ENCODE data around the gene POU2AF1. TPM values are rescaled to one million over a fixed set of nuclear protein-coding genes. Genes with fewer than 3 reads are reported as not detected.

Gene POU2AF1
- total and polyA plus RNA-seq, 2 of the 13 experiments (the other 11 are each of a cell fraction or from before 2014, with no cell fraction given): 1.9 to 3.6 TPM

DNA sequence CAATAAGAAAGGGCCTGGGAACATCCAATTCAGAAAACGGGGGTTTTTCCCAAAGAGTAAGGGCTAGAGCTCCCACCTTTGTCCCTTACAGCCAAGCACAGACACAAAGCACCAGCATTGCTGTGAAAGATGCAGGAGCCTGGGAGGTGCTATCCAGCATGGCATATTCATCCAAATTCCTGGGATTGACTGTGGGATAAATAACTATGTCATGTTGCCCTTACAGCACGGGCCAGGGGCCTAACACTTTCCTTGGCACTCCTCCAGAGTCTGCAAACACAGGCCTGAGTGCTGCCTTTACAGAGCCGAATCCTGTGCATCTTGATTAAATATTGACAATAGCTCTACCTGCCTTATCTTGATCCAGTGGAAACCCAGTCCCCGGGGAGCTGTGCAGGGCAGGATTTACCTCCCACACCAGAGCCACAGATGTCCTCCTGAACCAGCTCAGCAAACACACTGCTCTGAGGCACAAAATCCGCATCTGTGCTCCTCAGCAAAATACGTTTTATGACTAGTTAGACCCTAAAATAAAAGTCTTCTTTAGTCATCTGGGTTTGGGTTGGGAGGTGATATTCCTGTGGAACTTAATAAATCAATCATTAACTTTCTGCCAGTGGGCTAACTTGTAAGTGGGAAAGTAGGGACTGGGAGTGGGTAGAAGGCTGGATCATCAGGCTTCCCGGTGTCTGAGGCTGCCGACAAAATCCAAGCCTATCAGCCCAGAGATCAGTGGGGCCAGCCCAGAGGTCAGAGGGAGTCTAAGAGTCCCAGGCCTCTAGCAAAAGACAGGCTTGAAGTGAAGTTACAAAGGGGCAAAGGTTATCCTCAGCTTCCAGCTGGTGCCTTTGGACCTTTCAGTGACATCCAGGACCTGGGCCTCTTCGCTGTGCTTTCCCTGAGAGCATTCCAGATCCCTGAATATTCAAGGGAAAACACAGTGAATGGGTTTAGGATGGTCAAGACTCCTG is 44.3 kb downstream of the POU2AF1 start (continued):
- TF ChIP-seq SALL1 (CRISPR knock-in tag; IDR thresholded peaks at IDR 0.05) (peak; percentile 94), IRF2 (CRISPR knock-in tag; IDR thresholded peaks at IDR 0.05) (peak; percentile 86), RXRA (CRISPR knock-in tag; IDR thresholded peaks at IDR 0.05) (peak; percentile 38), DRAP1 (CRISPR knock-in tag; IDR thresholded peaks at IDR 0.05) (peak; percentile 19; the same call in 1 of the 2 replicates), SOX6 (IDR thresholded peaks at IDR 0.05) (no peak), SOX6 (CRISPR knock-in tag; IDR thresholded peaks at IDR 0.05) (peak; percentile 89), ATF4 (CRISPR knock-in tag; IDR thresholded peaks at IDR 0.05) (peak in 1 of 2 experiments; percentile 79; a peak in 2 of 4 replicates), ZNF616 (CRISPR knock-in tag; IDR thresholded peaks at IDR 0.05; ENCODE audit: low read depth) (peak; percentile 50; the same call in 1 of the 2 replicates), ZNF607 (CRISPR knock-in tag; IDR thresholded peaks at IDR 0.05; ENCODE audit: borderline replicate concordance) (peak; percentile 60; the same call in 1 of the 2 replicates), JUNB (CRISPR knock-in tag; IDR thresholded peaks at IDR 0.05; ENCODE audit: borderline replicate concordance) (peak; percentile 35; the same call in 1 of the 2 replicates), MBD4 (IDR thresholded peaks at IDR 0.05; ENCODE audit: borderline replicate concordance, low read length) (peak; percentile 64; the same call in 1 of the 2 replicates), MEIS1 (CRISPR knock-in tag; IDR thresholded peaks at IDR 0.05; ENCODE audit: borderline replicate concordance) (peak; percentile 74; the same call in 1 of the 2 replicates), ZNF891 (CRISPR knock-in tag; IDR thresholded peaks at IDR 0.05) (0 out of 2 replicates have a peak, but pooled peaks have one; percentile 11), ZNF121 (CRISPR knock-in tag; IDR thresholded peaks at IDR 0.05) (peak; percentile 90)
- TF ChIP-seq, protein P1, sequence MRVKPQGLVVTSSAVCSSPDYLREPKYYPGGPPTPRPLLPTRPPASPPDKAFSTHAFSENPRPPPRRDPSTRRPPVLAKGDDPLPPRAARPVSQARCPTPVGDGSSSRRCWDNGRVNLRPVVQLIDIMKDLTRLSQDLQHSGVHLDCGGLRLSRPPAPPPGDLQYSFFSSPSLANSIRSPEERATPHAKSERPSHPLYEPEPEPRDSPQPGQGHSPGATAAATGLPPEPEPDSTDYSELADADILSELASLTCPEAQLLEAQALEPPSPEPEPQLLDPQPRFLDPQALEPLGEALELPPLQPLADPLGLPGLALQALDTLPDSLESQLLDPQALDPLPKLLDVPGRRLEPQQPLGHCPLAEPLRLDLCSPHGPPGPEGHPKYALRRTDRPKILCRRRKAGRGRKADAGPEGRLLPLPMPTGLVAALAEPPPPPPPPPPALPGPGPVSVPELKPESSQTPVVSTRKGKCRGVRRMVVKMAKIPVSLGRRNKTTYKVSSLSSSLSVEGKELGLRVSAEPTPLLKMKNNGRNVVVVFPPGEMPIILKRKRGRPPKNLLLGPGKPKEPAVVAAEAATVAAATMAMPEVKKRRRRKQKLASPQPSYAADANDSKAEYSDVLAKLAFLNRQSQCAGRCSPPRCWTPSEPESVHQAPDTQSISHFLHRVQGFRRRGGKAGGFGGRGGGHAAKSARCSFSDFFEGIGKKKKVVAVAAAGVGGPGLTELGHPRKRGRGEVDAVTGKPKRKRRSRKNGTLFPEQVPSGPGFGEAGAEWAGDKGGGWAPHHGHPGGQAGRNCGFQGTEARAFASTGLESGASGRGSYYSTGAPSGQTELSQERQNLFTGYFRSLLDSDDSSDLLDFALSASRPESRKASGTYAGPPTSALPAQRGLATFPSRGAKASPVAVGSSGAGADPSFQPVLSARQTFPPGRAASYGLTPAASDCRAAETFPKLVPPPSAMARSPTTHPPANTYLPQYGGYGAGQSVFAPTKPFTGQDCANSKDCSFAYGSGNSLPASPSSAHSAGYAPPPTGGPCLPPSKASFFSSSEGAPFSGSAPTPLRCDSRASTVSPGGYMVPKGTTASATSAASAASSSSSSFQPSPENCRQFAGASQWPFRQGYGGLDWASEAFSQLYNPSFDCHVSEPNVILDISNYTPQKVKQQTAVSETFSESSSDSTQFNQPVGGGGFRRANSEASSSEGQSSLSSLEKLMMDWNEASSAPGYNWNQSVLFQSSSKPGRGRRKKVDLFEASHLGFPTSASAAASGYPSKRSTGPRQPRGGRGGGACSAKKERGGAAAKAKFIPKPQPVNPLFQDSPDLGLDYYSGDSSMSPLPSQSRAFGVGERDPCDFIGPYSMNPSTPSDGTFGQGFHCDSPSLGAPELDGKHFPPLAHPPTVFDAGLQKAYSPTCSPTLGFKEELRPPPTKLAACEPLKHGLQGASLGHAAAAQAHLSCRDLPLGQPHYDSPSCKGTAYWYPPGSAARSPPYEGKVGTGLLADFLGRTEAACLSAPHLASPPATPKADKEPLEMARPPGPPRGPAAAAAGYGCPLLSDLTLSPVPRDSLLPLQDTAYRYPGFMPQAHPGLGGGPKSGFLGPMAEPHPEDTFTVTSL (CRISPR knock-in tag; IDR thresholded peaks at IDR 0.05; ENCODE audit: borderline replicate concordance): peak; percentile 90; the same call in 1 of the 2 replicates
- TF ChIP-seq, protein P2, sequence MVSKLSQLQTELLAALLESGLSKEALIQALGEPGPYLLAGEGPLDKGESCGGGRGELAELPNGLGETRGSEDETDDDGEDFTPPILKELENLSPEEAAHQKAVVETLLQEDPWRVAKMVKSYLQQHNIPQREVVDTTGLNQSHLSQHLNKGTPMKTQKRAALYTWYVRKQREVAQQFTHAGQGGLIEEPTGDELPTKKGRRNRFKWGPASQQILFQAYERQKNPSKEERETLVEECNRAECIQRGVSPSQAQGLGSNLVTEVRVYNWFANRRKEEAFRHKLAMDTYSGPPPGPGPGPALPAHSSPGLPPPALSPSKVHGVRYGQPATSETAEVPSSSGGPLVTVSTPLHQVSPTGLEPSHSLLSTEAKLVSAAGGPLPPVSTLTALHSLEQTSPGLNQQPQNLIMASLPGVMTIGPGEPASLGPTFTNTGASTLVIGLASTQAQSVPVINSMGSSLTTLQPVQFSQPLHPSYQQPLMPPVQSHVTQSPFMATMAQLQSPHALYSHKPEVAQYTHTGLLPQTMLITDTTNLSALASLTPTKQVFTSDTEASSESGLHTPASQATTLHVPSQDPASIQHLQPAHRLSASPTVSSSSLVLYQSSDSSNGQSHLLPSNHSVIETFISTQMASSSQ (IDR thresholded peaks at IDR 0.05; ENCODE audit: low read depth): peak; percentile 82
- TF ChIP-seq, protein P2 (CRISPR knock-in tag; IDR thresholded peaks at IDR 0.05; ENCODE audit: borderline replicate concordance): peak; percentile 95
